Measurements from ENCODE around the gene DYNC1I1. TPM values are rescaled to one million over a fixed set of nuclear protein-coding genes. Genes with fewer than 3 reads are reported as not detected.

Gene DYNC1I1
- polyA plus RNA-seq, 5 donors = 8.1 to 14.9 (median 10.8) TPM

- peak; percentile 20 to 23 for DNase-seq
Measured at GRCh38 chr7:95845007-95845406, 72.7 kb downstream of the DYNC1I1 start.

DNA sequence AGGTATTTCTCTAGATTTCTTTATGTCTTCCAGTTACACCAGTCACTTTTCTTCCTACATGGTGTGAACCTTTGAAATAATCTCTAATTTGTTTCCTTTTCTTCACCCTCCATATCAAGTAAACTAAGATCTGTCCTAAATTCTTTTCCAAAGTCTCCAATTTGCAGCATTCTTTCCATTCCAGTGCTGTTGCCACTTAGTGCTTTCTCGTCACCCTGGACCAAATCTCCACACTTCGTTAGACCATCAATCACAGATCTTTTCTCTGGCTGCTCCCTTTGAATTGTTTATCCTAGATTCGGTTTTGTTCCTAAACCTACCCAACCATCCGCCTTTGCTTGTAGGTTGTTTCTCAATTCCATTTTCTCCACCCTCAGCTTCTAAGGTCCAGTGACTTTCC is 74.7 kb downstream of the DYNC1I1 start:
- no peak for DNase-seq

- DNase-seq = no peak
Measured at GRCh38 chr7:95859429-95859828, 87.1 kb downstream of the DYNC1I1 start.

GRCh38 chr7:95861041-95861440 is 88.7 kb downstream of the DYNC1I1 start:
- DNase-seq = no peak

DNA sequence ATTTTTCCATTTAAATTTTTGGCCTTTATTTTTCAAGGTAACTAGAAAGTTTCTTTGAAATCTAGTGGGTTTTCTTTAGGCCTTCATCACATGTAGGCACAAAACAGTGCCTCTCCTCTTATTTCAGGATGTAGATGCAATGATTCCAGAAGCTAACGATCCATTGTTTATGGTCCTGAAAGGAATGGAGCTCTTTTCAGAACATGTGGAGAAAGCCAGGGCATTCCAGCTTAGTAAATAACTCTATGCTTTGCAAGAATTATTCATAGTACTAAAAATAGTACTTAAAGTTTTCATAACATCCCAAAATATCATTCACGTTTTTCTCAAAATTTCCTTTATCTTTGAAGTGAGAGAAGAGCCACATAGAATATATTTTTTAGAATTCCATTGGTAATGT is 91.3 kb downstream of the DYNC1I1 start:
- no peak for DNase-seq

DNA sequence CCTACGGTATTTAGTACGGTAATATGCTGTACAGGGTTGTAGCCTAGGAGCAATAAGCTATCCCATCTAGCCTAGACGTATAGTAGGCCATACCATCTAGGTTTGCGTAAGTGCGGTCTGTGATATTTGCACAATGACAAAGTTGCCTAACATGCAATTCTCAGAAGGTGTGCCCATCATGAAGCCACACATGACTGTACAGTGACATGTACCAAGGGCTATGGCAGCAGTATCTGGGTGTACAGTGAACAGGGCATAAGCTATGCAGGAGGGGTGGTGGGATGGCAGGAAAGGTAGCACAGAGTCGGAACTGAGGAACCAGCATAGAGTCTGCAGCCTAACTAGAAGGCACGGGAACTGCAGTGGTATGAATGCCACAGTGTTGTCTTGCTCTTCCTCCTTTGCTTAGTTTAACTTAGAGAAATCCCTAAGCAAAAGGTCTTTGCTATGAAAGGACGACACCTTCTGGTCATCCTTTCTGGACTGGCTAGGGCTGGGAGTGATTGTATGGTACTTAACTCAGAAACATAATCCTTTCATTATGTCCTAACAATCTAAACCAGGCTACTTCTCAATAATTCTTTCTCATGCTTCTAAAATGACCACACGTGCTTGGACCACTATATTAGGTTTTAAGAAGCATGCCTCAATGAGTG is 93.5 kb downstream of the DYNC1I1 start:
- DNase-seq = no peak

DNA sequence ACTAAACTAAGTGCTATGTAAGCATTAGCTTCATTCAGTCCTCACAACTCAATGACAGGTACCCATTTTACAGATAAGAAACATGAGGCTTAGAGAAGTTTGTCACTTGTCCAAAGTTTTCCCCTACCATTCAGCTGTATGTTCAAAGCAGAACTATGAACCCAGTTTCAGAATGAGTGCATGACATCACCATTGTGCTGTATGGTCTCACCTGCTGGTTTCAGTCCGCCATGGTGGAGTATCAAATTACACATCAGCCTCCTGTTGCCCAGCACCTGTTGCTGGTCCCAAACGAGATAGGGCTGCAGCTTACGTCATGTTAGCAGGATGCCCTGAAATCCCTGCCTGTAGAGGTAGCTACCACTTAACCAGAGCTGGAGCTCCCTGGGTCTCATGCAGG is 95.0 kb downstream of the DYNC1I1 start:
- DNase-seq = no peak

- DNase-seq = peak; percentile 40 to 59
Measured at GRCh38 chr7:95871075-95871848, 98.9 kb downstream of the DYNC1I1 start.

- no peak for DNase-seq
Measured at GRCh38 chr7:95871896-95872295, 99.5 kb downstream of the DYNC1I1 start.

DNA sequence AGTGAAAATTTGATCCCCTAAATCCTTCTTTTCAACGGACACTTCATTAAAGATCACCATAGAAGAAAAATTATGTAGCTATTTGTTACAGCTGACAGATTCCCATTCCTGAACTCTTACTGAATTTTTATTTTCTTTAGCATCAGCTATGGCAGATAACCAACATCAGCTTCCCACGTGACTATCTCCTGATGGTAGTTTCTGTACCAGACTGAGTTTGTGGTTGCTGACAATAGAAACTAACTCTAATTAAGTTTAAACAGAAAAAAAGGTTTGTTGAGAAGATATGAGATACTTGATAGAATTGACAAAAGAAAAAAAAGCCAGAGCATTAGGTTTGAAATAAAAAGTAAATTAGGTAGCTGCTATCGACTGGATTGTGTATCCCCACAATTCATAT is 101.8 kb downstream of the DYNC1I1 start:
- DNase-seq = no peak

DNA sequence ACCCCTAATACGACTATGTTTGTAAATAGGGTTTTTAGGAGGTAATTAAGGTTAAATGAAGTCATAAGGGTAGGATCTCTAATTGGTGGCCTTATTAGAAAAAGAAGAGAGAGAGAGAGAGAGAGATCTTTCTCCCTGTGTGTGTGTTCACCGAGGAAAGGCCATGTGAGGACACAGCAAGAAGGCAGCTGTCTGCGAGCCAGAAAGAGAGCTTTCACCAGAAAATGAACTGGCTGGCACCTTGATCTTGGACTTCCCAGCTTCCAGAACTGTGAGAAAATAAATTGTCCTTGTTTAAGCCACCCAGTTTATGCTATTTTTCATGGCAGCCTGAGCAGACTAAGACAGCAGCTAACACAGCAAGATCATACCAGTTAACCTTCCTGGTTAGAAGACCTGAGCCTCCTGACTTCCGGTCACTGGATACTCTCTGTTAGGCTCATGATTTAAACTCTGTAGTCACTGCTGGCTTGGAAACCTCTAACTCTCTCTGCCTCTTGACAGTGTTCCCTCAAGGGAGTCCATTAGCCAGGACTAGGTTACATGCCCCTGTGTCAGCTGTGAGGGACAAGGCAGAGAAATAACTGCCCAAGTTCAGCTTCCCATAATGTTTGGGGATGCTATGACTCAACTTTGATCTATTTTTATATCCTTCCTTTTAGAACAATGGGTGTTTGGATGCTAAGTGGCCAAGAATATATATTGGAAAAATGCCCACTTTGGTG is 102.3 kb downstream of the DYNC1I1 start:
- DNase-seq = no peak

DNA sequence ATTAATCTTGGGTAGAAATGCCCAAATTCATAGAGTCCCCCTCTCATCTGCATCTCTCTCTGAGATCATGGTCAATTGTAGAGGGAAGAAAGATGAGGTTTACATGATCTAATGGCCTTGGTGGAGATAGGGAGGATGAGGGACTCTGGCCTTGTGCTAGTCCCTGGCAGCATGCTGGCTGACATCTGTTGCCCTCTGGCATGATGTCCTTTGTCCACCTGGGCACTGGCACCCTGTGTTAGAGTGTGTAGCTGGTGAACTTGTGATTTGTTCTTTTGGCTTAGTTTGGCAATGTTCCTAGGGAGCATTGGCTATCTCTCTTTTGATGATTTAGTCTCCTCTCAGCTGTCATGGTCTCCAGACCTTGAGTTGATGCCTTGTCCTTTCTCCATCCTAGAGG is 103.2 kb downstream of the DYNC1I1 start:
- no peak for DNase-seq

- DNase-seq = no peak
Measured at GRCh38 chr7:95878677-95879076, 106.3 kb downstream of the DYNC1I1 start.

DNA sequence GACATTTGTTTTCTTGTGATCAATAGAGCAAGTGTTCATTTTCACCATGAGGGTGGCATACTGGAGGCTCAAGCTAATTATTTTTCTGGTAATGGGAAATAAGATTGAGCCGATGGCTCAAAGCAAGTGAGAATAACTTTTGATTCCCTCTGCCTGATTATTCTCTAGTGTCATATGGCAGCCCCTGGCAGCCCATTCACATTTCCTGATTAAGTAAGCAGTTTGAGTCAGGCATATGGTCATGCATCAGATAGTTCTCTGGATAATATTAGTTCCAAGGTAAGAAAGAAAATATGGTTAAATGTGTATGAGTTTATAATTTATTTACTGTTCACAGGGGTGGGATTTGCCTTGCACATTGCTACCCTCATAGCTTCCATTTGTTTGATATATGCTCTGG is 109.2 kb downstream of the DYNC1I1 start:
- no peak for DNase-seq

DNA sequence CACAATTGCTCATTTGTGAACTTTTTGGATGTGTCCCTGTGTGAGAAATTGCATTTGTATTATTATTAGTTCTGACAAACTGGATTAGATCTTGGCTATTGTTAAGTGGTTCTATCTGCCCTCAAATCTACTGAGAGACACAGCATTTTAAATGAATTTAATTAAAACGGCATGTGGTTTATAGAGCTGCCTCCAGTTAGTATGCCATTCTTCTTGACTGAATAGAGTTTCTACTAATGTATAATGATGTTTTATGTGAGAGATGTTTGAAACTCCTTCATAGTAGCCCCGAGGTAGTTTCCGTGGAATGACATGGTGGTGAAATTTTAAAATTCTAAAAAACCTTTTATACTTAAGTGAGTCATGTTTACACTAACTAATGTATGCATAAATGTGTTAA is 110.9 kb downstream of the DYNC1I1 start:
- DNase-seq = no peak

DNA sequence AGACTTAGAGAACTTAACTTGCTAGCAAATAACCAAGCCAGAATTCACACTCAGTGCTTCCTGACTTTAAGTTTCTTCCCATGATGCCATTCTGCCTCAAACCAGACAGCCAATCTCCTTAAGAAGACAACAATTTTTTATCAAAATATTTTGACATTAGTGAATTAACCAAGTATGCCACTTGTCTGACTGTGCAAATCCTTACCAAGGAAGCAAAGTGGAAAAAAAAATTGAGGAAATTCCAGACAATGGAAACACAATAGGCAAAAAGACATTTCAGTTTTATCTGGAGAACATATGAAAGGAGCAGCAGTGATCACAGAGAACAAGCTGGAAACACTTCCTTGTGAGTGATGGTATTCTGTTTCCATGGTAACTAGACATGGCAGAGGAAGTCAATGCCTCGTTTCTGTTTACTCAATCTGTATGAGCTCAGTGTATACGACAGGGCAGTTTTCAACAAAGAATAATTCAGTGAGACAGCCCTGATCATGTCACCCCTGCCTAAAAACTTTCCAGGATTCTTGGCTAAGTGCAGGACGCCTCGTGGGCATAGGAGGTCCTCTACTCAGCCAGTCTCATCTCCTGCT is 114.2 kb downstream of the DYNC1I1 start:
- DNase-seq = peak; percentile 17 to 40

DNA sequence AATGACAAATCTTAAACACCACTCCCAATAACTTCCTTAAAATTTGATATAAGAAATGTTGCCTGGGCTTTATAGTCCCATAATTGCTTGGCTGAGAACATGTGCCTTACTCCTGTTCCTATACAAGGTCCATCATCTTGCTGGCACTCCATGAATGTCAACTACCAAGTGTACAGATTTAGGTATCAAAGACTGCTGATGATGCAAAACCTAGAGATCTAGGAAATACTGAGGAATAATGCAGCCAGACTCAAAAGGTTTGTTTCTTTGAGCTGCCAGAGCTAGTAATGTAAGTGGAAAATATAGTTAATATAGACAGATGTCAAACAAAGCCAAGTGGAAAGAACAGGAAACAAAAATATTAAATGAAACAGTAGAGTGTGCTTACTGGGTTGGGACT is 121.1 kb downstream of the DYNC1I1 start:
- no peak for DNase-seq

- no peak for DNase-seq
Measured at GRCh38 chr7:95897557-95898251, 125.3 kb downstream of the DYNC1I1 start.

- no peak for DNase-seq
Measured at GRCh38 chr7:95899919-95900513, 127.7 kb downstream of the DYNC1I1 start.

- no peak for DNase-seq
Measured at GRCh38 chr7:95901006-95901405, 128.7 kb downstream of the DYNC1I1 start.

DNA sequence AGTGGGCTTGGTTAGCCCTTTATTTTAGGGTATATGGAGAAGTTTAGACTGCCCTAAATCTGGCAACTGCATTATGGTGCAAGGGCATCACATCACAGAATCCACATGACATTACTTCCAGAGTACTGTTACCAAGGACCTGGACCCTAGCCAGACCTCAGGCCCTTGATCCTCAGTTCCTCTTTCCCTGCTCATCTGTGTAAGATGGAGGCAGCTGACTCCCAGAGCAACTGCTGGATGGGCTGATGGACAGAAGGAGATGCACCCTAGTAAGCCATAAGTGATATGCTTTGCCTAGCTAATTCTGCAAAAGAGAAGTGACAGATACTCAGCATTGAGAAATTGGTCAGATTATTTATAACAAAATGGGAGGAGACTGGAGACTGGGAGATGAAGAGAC is 131.7 kb downstream of the DYNC1I1 start:
- no peak for DNase-seq

Data from right lung (tissue), 5 donors.